NCI-H446 treated with DMSO at 0.1 percent for 48 hours (cell line): Measurements from ENCODE around the gene DFFA.
A peak's percentile ranks its signal among the peaks of the same experiment; 100 is the strongest.
"Not testable (repeated sequence)": the region's sequence is repeated elsewhere in the genome, so short reads cannot be mapped to it uniquely, and the experiment has no call there.

Source experiments
- DNase-seq: peaks from one replicate; lab custom pipeline; 2025; lab: John Stamatoyannopoulos, UW

The DFFA gene

GRCh38 chr1:10428984-10429383, 43.3 kb downstream of the DFFA start:
- DNase-seq: no peak

GRCh38 chr1:10426535-10426848, 45.8 kb downstream of the DFFA start:
- DNase-seq: not testable (repeated sequence)

GRCh38 chr1:10425826-10426534, 46.3 kb downstream of the DFFA start:
- DNase-seq: not testable (repeated sequence)

- no peak for DNase-seq
Measured at GRCh38 chr1:10424651-10425050, 47.7 kb downstream of the DFFA start.

GRCh38 chr1:10424034-10424433, 48.3 kb downstream of the DFFA start:
- DNase-seq: peak; percentile 51

- no peak for DNase-seq
Measured at GRCh38 chr1:10421637-10422036, 50.7 kb downstream of the DFFA start.

- DNase-seq: no peak
Measured at GRCh38 chr1:10419351-10419750, 53.0 kb downstream of the DFFA start.

- DNase-seq: not testable (repeated sequence)
Measured at GRCh38 chr1:10418741-10419140, 53.6 kb downstream of the DFFA start.

- not testable (repeated sequence) for DNase-seq
Measured at GRCh38 chr1:10415967-10416366, 56.4 kb downstream of the DFFA start.

- no peak for DNase-seq
Measured at GRCh38 chr1:10415211-10415930, 57.0 kb downstream of the DFFA start.

GRCh38 chr1:10407201-10407600, 65.1 kb downstream of the DFFA start:
- DNase-seq: no peak
